WERI-Rb-1 (cell line): ENCODE measurements around the gene ZNF865.

Experiments used
- DNase-seq: peaks from one replicate; pipeline ENCODE4 v3.0.0-alpha.2; 2020
- H3K27ac ChIP-seq: fragments of 250-450 bp; sonication (Bioruptor Pico); 2 replicates; pipeline ENCODE4 v1.5.1; 2020; ENCODE audit warnings: mild to moderate bottlenecking, moderate library complexity
- H3K27me3 ChIP-seq: fragments of 250-450 bp; sonication (Bioruptor Pico); 2 replicates; pipeline ENCODE4 v1.5.1; 2021; ENCODE audit warnings: mild to moderate bottlenecking, low read depth, moderate library complexity; ENCODE audit not compliant: insufficient read depth, severe bottlenecking
- H3K36me3 ChIP-seq: fragments of 250-450 bp; sonication (Bioruptor Pico); 2 replicates; pipeline ENCODE4 v1.5.1; 2020; ENCODE audit warnings: mild to moderate bottlenecking, moderate library complexity
- H3K4me3 ChIP-seq: 2 replicates; pipeline ENCODE4 v1.5.1; 2011; ENCODE audit warnings: low read depth, mild to moderate bottlenecking, control low read depth, low read length
- H3K9me3 ChIP-seq: fragments of 250-450 bp; sonication (Bioruptor Pico); 2 replicates; pipeline ENCODE4 v1.5.1; 2021; ENCODE audit warnings: mild to moderate bottlenecking, moderate library complexity; ENCODE audit not compliant: severe bottlenecking
- CTCF ChIP-seq: IDR thresholded peaks from 2 replicates; pipeline ENCODE4 v1.5.1; 2011; ENCODE audit warnings: low read depth, mild to moderate bottlenecking, control low read depth, inconsistent platforms, low read length

Gene ZNF865

DNA sequence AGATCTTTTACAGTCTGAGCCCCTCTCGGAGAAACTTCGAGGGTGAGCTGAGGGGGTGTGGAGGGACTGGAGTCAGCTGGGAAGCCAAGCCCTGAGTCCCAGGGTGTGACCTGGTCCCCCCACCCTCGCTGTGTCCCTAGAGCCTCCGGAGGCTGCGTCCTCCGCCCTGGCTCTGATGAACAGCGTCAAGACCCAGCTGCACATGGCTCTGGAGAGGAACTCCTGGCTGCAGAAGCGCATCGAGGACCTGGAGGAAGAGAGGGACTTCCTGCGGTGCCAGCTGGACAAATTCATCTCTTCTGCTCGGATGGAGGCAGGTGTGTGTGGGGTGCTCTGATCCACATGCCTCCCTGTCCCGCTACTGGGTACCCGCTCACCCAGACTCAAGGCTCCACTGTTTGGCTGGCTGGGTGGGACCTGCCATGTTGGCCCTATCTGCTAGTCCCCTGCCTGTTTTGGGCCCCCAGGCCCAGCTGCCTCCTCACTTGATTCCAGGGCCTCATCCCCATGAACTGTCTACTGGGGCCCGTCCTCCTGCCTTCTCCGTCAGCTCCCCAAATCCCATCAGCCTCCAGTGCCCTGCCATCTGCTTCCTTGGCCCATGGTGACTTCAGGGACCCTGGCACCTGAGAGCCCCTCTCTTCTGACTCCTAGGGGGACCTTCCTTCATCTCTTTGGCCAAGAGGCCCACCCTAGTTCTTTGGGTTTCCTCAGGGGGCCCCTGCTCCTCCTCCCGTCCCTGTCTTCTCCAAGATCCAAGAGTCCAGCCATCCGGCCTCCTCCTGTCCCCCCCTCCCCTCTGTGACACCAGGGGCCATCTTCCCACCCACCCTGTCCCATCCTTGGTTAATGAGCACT lies 44.0 kb downstream of the ZNF865 start:
- Histone ChIP-seq H3K27ac (no peak overlapping the region; the same call in 1 of the 2 replicates), H3K36me3 (peaks cover 29% of the 10 kb centered on the region), H3K4me3 (no peak overlapping the region), H3K27me3 (no peaks in the 10 kb centered on the region), H3K9me3 (no peaks in the 10 kb centered on the region)
- DNase-seq = no peak
- TF ChIP-seq CTCF = no peak

DNA sequence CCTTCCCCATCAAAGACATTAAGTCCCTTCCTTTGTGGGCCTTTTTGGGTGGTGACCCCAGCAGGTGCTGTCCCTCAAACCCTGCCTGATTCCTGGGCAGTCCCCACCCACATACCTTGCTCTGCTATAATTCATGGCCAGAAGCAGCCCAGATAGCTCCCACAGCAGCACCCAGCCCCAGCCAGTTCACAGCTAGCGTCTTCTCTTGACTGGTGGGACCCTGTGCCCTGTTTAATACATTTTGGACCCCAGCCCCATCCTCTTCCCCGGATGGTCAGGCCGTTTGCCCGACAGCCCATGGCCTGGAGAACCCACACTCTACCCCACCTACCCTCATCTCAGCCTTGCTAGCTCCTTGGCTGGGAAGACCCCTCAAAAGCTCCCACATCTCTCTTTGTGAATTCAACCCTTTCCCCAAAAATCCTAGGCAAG lies 44.7 kb downstream of the ZNF865 start:
- H3K27ac ChIP-seq = no peak overlapping the region
- no peak for TF ChIP-seq CTCF
- no peak for DNase-seq

GRCh38 chr19:55650602-55651230 lies 45.3 kb downstream of the ZNF865 start:
- no peak for DNase-seq
- no peak for TF ChIP-seq CTCF
- H3K27ac ChIP-seq = no peak overlapping the region
- no peaks in the 10 kb centered on the region for H3K27me3 ChIP-seq
- peaks cover 24% of the 10 kb centered on the region for H3K36me3 ChIP-seq
- no peaks in the 10 kb centered on the region for H3K9me3 ChIP-seq
- H3K4me3 ChIP-seq = no peak overlapping the region

More for the DNA sequence above, 44.7 kb downstream of the ZNF865 start:
- Histone ChIP-seq H3K36me3 (peaks cover 25% of the 10 kb centered on the region), H3K4me3 (no peak overlapping the region), H3K27me3 (no peaks in the 10 kb centered on the region), H3K9me3 (no peaks in the 10 kb centered on the region)

DNA sequence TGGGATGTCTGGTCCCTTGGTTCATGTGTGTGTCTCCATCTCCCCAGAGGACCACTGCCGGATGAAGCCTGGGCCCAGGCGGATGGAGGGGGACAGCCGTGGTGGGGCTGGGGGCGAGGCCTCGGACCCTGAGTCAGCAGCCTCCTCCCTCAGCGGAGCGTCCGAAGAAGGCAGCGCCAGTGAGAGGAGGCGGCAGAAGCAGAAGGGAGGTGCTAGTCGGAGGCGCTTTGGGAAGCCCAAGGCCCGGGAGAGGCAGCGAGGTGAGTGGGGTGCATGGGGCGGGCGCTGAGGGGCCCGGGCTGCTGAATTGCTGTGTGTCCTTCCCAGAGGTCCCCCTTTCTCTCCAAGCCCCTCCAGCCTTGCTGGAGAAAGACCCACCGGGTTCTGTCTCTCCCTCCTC lies 45.8 kb downstream of the ZNF865 start:
- DNase-seq = no peak
- H3K4me3 ChIP-seq = no peak overlapping the region
- no peak overlapping the region for H3K27ac ChIP-seq
- TF ChIP-seq CTCF = no peak
- no peaks in the 10 kb centered on the region for H3K27me3 ChIP-seq
- H3K36me3 ChIP-seq = peaks cover 29% of the 10 kb centered on the region
- no peaks in the 10 kb centered on the region for H3K9me3 ChIP-seq

GRCh38 chr19:55652311-55653128 lies 47.1 kb downstream of the ZNF865 start:
- Histone ChIP-seq H3K27ac (no peak overlapping the region), H3K36me3 (peaks cover 39% of the 10 kb centered on the region), H3K4me3 (no peak overlapping the region), H3K27me3 (no peaks in the 10 kb centered on the region), H3K9me3 (no peaks in the 10 kb centered on the region)
- DNase-seq = no peak
- no peak for TF ChIP-seq CTCF
